ENCODE measurements around the gene SAMD4A.

SAMD4A gene

GRCh38 chr14:54550514-54550913 is 16.4 kb upstream of the SAMD4A start:
- TF ChIP-seq, protein P1, sequence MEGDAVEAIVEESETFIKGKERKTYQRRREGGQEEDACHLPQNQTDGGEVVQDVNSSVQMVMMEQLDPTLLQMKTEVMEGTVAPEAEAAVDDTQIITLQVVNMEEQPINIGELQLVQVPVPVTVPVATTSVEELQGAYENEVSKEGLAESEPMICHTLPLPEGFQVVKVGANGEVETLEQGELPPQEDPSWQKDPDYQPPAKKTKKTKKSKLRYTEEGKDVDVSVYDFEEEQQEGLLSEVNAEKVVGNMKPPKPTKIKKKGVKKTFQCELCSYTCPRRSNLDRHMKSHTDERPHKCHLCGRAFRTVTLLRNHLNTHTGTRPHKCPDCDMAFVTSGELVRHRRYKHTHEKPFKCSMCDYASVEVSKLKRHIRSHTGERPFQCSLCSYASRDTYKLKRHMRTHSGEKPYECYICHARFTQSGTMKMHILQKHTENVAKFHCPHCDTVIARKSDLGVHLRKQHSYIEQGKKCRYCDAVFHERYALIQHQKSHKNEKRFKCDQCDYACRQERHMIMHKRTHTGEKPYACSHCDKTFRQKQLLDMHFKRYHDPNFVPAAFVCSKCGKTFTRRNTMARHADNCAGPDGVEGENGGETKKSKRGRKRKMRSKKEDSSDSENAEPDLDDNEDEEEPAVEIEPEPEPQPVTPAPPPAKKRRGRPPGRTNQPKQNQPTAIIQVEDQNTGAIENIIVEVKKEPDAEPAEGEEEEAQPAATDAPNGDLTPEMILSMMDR (IDR thresholded peaks at IDR 0.05; ENCODE audit: low read depth, low read length, missing control alignments), result no peak
- DNase-seq (ENCODE audit: low read depth), result no peak
- H3K4me3 ChIP-seq (ENCODE audit: low read depth, low read length), result no peak overlapping the region

DNA sequence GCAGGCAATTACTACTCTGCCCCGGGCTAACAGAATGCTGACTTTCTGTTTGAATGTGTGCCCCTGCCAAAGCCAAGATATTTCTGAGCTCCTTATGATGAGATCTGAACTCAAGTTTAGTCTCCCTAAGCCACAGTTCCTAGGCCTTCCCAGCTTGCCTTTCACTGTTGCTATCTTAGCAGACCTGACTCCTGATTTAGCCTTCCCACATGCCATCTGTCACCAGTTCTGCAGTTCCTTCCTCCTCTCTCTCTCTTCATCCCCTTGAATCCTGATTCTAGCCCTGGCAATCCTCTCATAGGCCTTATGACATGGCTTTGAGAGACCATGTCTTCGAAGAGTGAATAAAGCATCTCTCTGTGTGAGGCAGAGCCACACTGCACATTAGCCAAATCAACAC is 12.5 kb upstream of the SAMD4A start:
- TF ChIP-seq, protein P1 (IDR thresholded peaks at IDR 0.05; ENCODE audit: low read depth, low read length, missing control alignments), result no peak
- DNase-seq (ENCODE audit: low read depth), result no peak

DNA sequence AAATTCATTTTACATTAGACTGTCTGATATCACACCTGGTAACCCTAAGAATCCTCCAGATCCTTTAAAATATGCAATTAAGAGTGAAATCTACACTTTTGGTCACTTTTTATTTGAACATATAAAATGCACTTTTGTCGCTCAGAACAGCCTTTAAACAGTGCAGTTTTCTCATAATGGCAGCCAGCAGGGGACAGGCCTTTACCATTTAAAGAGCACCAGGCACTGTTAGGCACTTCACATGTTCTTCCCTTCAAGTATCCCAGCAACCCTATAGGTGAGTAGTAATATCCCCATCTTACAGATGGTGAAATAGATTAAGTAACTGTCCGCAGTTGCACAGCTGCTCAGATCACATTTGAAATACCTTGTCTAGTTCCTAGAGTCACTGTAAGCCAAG is 11.3 kb upstream of the SAMD4A start:
- TF ChIP-seq, protein P1 (IDR thresholded peaks at IDR 0.05; ENCODE audit: low read depth, low read length, missing control alignments), result no peak
- H3K4me3 ChIP-seq (ENCODE audit: low read depth, low read length), result no peak overlapping the region
- DNase-seq (ENCODE audit: low read depth), result no peak

More for the DNA sequence above, 12.5 kb upstream of the SAMD4A start:
- no peak overlapping the region for H3K4me3 ChIP-seq (ENCODE audit: low read depth, low read length)

DNA sequence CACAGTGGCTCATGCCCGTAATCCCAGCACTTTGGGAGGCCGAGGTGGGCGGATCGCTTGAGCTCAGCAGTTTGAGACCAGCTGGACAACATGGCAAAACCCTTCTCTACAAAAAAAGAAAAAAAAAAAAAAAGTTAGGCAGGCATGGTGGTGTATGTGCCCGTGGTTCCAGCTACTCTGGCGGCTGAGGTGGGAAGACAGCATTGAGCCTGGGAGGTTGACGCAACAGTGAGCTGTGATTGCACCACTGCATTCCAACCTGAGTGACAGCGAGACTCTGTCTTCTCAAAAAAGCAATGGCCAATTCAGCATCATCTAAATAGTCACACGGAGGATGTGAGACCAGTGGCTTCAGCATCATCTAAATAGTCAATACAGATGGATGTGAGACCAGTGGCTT is 10.4 kb upstream of the SAMD4A start:
- no peak overlapping the region for H3K4me3 ChIP-seq (ENCODE audit: low read depth, low read length)
- TF ChIP-seq, protein P1 (IDR thresholded peaks at IDR 0.05; ENCODE audit: low read depth, low read length, missing control alignments), result no peak
- DNase-seq (ENCODE audit: low read depth), result no peak

DNA sequence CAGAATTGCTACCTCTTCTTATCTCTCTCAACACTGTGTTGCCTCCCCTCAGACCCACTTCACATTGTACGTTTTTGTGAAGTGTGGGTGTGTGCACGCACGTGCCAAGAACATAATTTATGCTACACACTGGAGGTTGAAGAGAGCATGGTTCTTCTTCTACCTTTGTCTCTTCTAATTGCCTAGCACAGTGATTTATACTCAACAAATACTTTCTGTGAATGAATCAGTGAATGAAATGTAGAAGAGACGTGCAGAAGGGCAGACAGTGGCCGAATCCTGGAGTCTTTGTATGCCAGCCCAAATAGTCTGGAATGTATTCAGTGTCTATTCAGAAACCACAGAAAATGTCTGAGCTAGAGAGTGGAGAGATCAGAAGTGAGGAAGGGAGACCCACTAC is 4.6 kb upstream of the SAMD4A start:
- TF ChIP-seq, protein P1 (IDR thresholded peaks at IDR 0.05; ENCODE audit: low read depth, low read length, missing control alignments), result no peak
- no peak overlapping the region for H3K4me3 ChIP-seq (ENCODE audit: low read depth, low read length)
- DNase-seq (ENCODE audit: low read depth), result no peak

GRCh38 chr14:54564071-54564867 is 2.7 kb upstream of the SAMD4A start:
- TF ChIP-seq, protein P1 (IDR thresholded peaks at IDR 0.05; ENCODE audit: low read depth, low read length, missing control alignments), result peak; percentile 61
- no peak for DNase-seq (ENCODE audit: low read depth)
- H3K4me3 ChIP-seq (ENCODE audit: low read depth, low read length), result peak overlapping the region; percentile 62; the same call in 1 of the 2 replicates
